AG09319 (cell line): ENCODE results near the gene PMM1.
"Not testable (repeated sequence)": the region's sequence is repeated elsewhere in the genome, so short reads cannot be mapped to it uniquely, and the experiment has no call there.

Experiments
- DNase-seq: peaks from one replicate; pipeline ENCODE4 v3.0.0-alpha.2; 2010; ENCODE audit warnings: low read depth; ENCODE audit errors: extremely low read depth
- TF ChIP-seq, protein P1 (sequence below): IDR thresholded peaks from 2 replicates; pipeline ENCODE4 v1.5.1; 2011; ENCODE audit warnings: low read depth, mild to moderate bottlenecking, inconsistent platforms, low read length, moderate library complexity

Gene PMM1

DNA sequence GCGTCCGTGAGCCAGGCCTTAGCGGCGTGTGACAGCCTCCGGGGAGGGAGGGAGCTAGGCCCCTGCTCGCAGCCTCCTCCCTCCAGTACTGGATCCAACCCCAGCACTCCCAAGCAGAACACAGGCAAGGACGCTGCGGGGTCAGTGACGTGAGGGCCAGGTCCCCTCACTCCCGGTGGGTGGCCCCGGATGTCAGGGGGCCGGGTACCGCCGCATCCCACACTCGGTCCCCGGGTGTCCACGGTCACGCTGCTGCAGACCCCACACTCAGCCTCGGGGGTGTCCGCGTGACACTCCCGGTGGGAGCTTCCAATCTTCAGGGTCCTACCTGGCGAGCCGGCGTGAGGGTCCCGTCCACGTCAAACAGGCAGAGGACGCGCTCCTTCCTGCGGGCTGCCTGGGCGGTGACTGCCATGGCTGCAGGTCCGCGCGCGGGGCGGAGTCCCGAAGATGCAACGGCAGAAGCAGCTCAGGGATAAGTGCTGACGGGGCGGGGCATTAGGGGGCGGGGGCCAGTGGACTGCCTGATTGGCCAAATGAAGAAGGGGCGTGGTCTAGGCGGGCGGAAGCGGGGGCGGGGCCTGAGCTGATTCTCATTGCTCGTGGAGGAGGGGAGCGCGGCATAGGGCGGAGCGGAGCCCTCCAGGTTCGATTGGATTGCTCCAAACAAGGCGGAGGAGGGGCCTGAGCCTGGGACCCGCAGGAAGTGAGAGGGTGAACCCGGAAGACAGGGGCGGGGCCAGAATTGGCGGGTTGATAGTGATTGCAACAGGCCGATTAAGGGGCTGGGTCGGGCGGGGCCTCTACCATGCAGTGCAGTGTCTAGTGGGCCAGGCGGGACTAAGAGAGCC lies at the start of gene PMM1:
PMM1 (minus strand) TSS at position 450 of the 851 bp plus-strand sequence; CDS start at position 415, 35 bp downstream.
- peak; percentile 99 for DNase-seq
- TF ChIP-seq, protein P1, sequence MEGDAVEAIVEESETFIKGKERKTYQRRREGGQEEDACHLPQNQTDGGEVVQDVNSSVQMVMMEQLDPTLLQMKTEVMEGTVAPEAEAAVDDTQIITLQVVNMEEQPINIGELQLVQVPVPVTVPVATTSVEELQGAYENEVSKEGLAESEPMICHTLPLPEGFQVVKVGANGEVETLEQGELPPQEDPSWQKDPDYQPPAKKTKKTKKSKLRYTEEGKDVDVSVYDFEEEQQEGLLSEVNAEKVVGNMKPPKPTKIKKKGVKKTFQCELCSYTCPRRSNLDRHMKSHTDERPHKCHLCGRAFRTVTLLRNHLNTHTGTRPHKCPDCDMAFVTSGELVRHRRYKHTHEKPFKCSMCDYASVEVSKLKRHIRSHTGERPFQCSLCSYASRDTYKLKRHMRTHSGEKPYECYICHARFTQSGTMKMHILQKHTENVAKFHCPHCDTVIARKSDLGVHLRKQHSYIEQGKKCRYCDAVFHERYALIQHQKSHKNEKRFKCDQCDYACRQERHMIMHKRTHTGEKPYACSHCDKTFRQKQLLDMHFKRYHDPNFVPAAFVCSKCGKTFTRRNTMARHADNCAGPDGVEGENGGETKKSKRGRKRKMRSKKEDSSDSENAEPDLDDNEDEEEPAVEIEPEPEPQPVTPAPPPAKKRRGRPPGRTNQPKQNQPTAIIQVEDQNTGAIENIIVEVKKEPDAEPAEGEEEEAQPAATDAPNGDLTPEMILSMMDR, result no peak

DNA sequence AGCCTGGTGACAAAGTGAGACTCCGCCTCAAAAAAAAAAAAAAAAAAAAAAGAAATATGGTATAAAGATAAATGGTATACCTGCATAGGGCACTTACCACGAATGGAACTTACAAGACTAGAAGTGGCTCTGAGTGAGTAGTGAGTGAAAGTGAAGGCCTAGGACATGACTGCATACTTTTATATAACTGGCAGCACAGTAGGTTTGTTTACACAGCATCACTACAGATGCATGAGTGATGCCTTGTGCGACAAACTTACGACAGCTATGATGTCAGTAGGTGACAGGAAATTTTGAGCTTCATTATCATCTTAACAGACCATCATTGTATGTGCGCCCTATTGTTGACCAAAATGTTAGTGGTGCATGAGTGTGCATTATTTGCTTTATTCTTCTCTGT lies 49.1 kb upstream of the PMM1 start:
- TF ChIP-seq, protein P1, result no peak
- DNase-seq, result no peak

DNA sequence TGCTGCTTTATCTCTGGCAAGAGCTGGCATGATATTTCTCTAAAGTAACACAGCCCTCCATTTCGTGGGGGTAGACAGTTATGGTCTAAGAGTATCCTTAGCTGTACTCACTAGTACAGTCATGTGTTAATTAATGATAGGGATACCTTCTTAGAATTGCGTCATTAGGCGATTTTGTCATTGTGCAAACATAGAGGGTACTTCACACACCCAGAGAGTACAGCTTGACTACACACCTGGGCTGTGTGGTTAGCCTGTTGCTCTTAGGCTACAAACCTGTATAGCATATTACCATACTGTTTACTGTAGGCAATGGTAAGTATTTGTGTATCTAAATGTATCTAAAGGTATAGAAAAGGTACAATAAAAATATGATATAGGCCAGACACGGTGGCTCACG lies 48.5 kb upstream of the PMM1 start:
- DNase-seq, result no peak
- TF ChIP-seq, protein P1, result no peak

DNA sequence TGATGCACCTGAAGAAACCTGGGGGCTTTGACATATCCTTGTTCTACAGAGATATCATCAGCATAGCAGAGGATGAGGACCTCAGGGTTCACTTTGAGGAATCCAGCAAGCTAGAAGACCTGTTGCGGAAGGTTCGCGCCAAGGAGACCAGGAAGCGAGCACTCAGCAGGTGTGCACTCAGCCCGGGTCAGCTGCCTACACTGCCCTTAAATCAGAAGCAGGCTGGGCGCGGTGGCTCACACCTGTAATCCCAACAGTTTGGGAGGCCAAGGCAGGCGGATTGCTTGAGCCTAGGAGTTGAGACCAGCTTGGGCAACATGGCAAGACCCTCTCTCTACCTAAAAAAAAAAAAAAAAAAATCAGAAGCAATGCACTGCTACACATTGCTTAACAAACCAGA lies 48.0 kb upstream of the PMM1 start:
- DNase-seq, result not testable (repeated sequence)

DNA sequence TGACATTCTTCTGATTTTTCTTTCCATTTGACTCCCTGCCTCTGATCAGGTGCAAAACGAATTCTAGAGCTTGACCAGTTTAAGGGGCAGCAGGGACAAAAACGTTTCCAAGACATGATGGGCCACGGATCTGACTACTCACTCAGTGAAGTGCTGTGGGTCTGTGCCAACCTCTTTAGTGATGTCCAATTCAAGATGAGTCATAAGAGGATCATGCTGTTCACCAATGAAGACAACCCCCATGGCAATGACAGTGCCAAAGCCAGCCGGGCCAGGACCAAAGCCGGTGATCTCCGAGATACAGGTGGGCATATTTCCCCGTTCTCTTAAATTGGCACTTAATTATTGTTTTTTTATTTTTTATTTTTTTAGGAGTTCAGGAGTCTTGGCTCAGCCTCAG lies 46.8 kb upstream of the PMM1 start:
- DNase-seq, result no peak
- TF ChIP-seq, protein P1, result no peak

DNA sequence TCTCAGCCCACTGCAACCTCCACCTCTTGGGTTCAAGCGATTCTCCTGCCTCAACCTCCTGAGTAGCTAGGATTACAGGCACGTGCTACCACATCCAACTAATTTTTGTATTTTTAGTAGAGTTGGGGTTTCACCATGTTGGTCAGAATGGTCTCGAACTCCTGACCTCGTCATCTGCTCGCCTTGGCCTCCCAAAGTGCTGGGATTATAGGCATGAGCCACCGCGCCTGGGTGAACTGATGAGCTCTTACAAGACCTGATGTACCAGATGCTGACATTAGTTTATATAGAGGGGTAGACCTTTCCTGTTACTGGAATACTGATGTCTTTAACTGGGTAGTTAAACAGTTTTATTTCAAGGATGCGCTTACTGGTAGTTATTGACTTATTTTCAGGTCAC lies 45.0 kb upstream of the PMM1 start:
- DNase-seq, result not testable (repeated sequence)

DNA sequence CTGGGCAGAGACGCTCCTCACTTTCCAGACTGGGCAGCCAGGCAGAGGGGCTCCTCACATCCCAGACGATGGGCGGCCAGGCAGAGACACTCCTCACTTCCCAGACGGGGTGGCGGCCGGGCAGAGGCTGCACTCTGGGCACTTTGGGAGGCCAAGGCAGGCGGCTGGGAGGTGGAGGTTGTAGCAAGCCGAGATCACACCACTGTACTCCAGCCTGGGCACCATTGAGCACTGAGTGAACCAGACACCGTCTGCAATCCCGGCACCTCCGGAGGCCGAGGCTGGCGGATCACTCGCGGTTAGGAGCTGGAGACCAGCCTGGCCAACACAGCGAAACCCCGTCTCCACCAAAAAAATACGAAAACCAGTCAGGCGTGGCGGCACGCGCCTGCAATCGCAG lies 42.0 kb upstream of the PMM1 start:
- DNase-seq, result not testable (repeated sequence)

DNA sequence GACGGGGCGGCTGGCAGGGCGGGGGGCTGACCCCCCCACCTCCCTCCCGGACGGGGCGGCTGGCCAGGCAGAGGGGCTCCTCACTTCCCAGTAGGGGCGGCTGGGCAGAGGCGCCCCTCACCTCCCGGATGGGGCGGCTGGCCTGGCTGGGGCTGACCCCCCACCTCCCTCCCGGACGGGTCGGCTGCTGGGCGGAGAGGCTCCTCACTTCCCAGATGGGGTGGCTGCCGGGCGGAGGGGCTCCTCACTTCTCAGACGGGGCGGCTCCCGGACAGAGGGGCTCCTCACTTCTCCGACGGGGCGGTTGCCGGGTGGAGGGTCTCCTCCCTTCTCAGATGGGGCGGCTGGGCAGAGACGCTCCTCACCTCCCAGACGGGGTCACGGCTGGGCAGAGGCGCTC lies 41.5 kb upstream of the PMM1 start:
- DNase-seq, result not testable (repeated sequence)

DNA sequence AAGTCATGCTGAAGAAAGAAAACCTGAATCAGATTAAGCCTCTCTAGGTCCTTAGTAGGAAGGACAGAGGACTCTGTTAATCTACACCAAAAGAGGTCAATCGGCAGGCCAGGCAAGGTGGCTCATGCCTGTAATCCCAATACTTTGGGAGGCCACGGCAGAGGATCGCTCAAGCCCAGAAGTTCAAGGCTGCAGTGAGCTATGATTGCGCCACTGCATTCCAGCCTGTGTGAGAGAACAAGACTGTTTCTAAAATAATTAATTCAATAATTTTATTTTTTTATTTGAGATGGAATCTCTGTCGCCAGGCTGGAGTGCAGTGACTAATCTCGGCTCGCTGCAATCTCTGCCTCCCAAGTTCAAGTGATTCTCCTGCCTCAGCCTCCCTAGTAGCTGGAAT lies 35.9 kb upstream of the PMM1 start:
- TF ChIP-seq, protein P1, result no peak
- no peak for DNase-seq

DNA sequence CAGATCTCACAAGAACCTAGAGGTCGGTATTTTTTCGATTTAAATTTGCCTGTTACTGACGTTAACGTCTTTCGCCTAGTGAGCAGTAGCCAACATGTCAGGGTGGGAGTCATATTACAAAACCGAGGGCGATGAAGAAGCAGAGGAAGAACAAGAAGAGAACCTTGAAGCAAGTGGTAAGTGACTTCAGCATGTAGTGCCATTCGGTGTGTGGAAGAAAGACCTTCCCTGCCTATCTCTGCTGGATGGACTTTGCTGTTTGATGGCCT lies 32.2 kb upstream of the PMM1 start:
- TF ChIP-seq, protein P1, result no peak
- no peak for DNase-seq
